ENCODE measurements around the gene ANKRD13A. TPM values are rescaled to one million over a fixed set of nuclear protein-coding genes. Genes with fewer than 3 reads are reported as not detected.
"Not testable (repeated sequence)": the region's sequence is repeated elsewhere in the genome, so short reads cannot be mapped to it uniquely, and the experiment has no call there.

ANKRD13A gene
- total RNA-seq, 1 experiment from 2014 or later = 75.0 TPM

- peak; percentile 48 for DNase-seq
- H3K4me3 ChIP-seq = no peak overlapping the region
- H3K36me3 ChIP-seq = peaks cover 73% of the 10 kb centered on the region
- H3K27me3 ChIP-seq = no peaks in the 10 kb centered on the region
- H3K9me3 ChIP-seq = no peaks in the 10 kb centered on the region
These were observed 24.1 kb downstream of the ANKRD13A start for GRCh38 chr12:110023059-110023980.

DNA sequence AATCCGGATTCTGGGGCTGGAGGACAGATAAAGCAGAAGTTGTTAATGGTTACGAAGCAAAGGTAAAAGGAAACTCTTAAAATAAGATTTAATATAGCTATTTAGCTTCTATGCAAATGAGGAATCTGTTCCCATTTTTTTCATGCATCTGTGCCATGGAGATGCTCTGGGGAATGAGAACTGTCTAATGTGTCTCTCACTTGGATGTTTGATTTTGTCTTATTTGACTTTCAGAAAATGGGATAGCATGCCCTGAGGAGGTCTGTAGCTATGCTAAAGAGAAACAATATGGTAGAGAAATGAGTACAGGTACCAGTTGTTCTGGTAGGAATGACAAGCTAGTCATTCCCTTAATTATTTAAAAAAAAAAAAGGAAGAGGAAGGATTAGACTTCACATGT, 24.8 kb downstream of the ANKRD13A start:
- H3K36me3 ChIP-seq = peaks cover 73% of the 10 kb centered on the region
- no peaks in the 10 kb centered on the region for H3K9me3 ChIP-seq
- H3K27me3 ChIP-seq = no peaks in the 10 kb centered on the region
- no peak for DNase-seq
- H3K4me3 ChIP-seq = no peak overlapping the region

DNA sequence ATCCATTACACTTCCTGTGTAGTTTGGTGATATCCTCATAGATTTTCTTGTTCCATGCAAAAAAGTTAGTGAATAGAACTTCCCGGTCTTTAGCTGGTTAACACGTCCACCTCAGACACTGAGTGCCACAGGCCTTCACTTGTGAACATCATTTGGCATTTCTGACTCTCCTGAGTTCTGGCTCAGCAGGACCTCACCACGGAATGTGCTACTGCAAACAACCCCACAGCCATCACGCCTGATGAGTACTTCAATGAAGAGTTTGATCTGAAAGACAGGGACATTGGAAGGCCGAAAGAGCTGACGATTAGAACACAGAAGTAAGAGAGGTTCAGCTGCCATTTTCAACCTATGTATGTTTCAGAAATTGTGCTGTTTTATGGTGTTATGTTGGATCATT, 29.1 kb downstream of the ANKRD13A start:
- H3K4me3 ChIP-seq = no peak overlapping the region
- H3K9me3 ChIP-seq = no peaks in the 10 kb centered on the region; the same call in 1 of the 2 replicates
- no peak for DNase-seq
- H3K36me3 ChIP-seq = peaks cover 79% of the 10 kb centered on the region
- no peaks in the 10 kb centered on the region for H3K27me3 ChIP-seq

DNA sequence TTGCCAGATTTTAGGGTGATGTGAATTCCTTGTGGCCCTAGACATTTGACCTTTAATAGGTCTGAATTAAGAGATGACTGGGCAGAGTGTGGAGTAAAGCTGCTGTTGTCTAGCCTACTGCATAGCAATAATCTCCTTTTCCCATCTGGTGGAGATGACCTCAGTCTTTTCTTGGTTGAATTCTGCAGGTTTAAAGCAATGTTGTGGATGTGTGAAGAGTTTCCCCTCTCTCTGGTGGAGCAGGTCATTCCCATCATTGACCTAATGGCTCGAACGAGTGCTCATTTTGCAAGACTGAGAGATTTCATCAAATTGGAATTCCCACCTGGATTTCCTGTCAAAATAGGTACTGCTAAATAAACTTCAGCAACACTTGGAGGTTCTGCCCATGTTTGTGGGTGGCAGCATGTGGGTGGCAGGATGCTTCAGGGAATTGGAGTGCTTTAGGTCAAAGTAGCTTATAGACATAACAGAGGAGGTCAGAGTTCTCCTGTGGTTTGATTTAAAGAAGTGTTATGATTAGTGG, 30.1 kb downstream of the ANKRD13A start:
- Histone ChIP-seq H3K36me3 (peaks cover 80% of the 10 kb centered on the region), H3K4me3 (no peak overlapping the region), H3K9me3 (no peaks in the 10 kb centered on the region; the same call in 1 of the 2 replicates), H3K27me3 (no peaks in the 10 kb centered on the region)
- no peak for DNase-seq

DNA sequence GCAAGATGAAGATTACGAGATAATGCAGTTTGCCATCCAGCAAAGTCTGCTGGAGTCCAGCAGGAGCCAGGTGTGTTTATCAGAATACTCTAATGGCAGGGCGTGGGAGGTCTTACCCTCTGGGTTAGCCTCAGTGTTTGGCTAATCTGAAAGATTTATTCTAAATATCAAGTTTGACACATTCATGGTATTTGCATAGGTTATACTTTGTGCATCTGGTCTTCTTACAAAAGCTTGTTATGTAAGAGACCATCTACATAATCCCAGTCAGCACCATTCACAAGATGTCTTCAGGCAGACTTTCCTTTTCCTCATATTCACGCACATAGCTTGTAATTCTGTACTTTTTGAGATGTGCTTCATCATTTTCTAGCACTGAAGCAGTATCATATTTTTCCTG, 34.7 kb downstream of the ANKRD13A start:
- no peaks in the 10 kb centered on the region for H3K27me3 ChIP-seq
- H3K36me3 ChIP-seq = peaks cover 86% of the 10 kb centered on the region
- H3K4me3 ChIP-seq = no peak overlapping the region
- DNase-seq = no peak
- no peaks in the 10 kb centered on the region; the same call in 1 of the 2 replicates for H3K9me3 ChIP-seq

- H3K36me3 ChIP-seq = peaks cover 76% of the 10 kb centered on the region
These were observed 36.4 kb downstream of the ANKRD13A start for GRCh38 chr12:110035534-110036104.

DNA sequence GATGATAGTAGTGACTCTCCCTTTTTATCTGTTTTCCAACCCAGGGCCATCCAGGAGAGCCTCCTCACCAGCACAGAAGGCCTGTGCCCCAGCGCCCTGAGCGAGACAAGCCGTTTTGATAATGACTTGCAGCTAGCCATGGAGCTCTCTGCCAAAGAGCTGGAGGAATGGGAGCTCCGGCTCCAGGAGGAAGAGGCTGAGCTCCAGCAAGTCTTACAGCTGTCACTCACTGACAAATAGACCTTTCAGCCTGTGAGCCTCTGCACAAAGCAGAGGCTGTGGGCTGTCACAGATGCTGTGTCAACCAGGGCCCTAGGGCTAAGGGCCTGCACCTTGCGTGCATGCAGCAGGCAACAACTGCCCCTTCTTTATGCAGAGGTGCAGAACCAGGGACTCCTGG, 38.1 kb downstream of the ANKRD13A start:
- peaks cover 71% of the 10 kb centered on the region for H3K36me3 ChIP-seq
- DNase-seq = no peak

More at GRCh38 chr12:110035534-110036104, 36.4 kb downstream of the ANKRD13A start:
- Histone ChIP-seq H3K9me3 (no peaks in the 10 kb centered on the region; the same call in 1 of the 2 replicates), H3K27me3 (no peaks in the 10 kb centered on the region), H3K4me3 (no peak overlapping the region)
- DNase-seq = no peak

GRCh38 chr12:110038741-110039084, 39.5 kb downstream of the ANKRD13A start:
- DNase-seq = no peak
- Histone ChIP-seq H3K36me3 (peaks cover 65% of the 10 kb centered on the region), H3K4me3 (no peak overlapping the region), H3K9me3 (no peaks in the 10 kb centered on the region), H3K27me3 (no peaks in the 10 kb centered on the region)

More for the DNA sequence above, 38.1 kb downstream of the ANKRD13A start:
- no peaks in the 10 kb centered on the region for H3K27me3 ChIP-seq
- H3K4me3 ChIP-seq = no peak overlapping the region
- H3K9me3 ChIP-seq = no peaks in the 10 kb centered on the region

- H3K9me3 ChIP-seq = no peaks in the 10 kb centered on the region
- peaks cover 64% of the 10 kb centered on the region for H3K36me3 ChIP-seq
- peak; percentile 71 for DNase-seq
- H3K27me3 ChIP-seq = no peaks in the 10 kb centered on the region
- no peak overlapping the region for H3K4me3 ChIP-seq
These were observed 40.0 kb downstream of the ANKRD13A start for GRCh38 chr12:110039085-110039807.

- no peak for DNase-seq
- Histone ChIP-seq H3K27me3 (no peaks in the 10 kb centered on the region), H3K4me3 (no peak overlapping the region), H3K9me3 (no peaks in the 10 kb centered on the region), H3K36me3 (peaks cover 38% of the 10 kb centered on the region)
These were observed 43.0 kb downstream of the ANKRD13A start for GRCh38 chr12:110042264-110042663.

DNA sequence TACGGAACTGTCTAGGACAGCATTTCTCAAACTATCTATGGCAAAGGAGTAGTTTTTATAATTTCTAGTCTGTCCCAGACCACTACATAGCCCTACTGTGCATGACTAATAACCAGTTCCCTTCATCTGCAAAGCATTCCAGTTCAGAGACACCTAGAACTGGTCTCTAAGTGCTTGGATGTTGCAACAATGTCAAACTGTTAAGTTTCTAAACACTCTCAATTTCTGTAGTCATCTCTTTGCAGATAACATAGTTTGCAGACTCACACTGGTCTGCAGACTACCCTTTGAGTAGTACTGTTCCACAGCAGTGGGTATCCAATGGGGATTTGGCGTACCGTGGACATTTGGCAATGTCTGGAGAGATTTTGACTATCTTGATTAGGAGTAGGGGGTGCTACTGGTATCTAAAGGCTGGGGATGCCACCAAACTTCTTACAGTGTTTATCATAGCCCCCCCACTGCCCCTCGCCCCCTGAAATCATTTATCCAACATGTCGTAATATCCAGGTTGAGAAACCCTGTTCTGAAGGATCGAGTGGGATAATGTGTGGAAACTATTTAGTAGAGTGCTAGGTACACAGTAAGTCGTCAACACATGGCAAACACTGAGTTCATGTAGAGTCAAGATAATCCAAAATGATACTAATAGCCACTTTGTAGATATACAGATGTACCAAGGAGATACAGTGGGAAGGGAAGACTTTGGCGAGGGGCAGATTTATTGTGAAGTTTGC, 47.4 kb downstream of the ANKRD13A start:
- Histone ChIP-seq H3K36me3 (peaks cover 12% of the 10 kb centered on the region), H3K27me3 (no peaks in the 10 kb centered on the region), H3K4me3 (no peak overlapping the region), H3K9me3 (no peaks in the 10 kb centered on the region)
- no peak for DNase-seq

DNA sequence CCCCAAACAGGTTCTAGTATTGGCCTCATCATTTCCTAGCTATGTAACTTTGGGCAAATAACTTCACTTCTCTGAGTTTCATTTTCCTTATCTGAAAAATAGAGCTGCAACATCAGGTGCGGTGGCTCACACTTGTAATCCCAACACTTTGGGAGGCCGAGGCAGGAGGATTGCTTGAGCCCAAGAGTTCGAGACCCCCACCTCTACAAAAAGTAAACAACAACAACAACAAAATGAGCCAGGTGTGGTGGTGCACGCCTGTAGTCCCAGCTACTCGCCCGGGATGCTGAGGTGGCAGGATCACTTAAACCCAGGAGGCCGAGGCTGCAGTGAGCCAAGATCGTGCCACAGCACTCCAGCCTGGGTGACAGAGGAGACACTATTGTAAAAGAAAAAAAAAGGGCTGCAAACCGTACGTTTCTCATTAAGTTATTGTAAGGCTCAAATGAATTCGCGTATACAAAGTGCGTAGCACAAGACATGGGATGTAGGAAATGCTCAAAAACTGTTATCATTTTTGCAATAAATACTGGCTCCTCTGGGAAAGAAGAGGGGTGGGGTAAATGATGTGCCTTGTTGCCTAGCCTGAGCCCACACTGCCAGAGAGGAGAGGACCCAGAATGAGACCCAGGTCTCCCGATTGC, 48.2 kb downstream of the ANKRD13A start:
- peak overlapping the region; percentile 77 for H3K4me3 ChIP-seq
- H3K27me3 ChIP-seq = no peaks in the 10 kb centered on the region
- peaks cover 4% of the 10 kb centered on the region for H3K36me3 ChIP-seq
- no peaks in the 10 kb centered on the region for H3K9me3 ChIP-seq
- DNase-seq = no peak

- peak; percentile 94 for DNase-seq
- H3K4me3 ChIP-seq = peak within 1 kb of the TSS; percentile 77
- no peaks in the 10 kb centered on the region for H3K9me3 ChIP-seq
- no peaks in the 10 kb centered on the region for H3K27me3 ChIP-seq
- H3K36me3 ChIP-seq = peaks cover 4% of the 10 kb centered on the region; the same call in 1 of the 2 replicates
These were observed 49.2 kb downstream of the ANKRD13A start, which contains the start of gene C12orf76 for GRCh38 chr12:110048242-110049027. TSS of gene C12orf76 (minus strand) at chr12:110048522. CDS start at chr12:110048495, 27 bp downstream.

- not testable (repeated sequence) for H3K27me3 ChIP-seq, DNase-seq, H3K9me3 ChIP-seq, H3K36me3 ChIP-seq
- peak overlapping the region; percentile 77 for H3K4me3 ChIP-seq
These were observed 49.8 kb downstream of the ANKRD13A start for GRCh38 chr12:110049034-110049433.

GRCh38 chr12:110049666-110050065, 50.4 kb downstream of the ANKRD13A start:
- H3K36me3 ChIP-seq, DNase-seq, H3K27me3 ChIP-seq, H3K9me3 ChIP-seq, H3K4me3 ChIP-seq: not testable (repeated sequence)
